SJSA1 (cell line): ENCODE measurements around the gene ZNF524. TPM values are rescaled to one million over a fixed set of nuclear protein-coding genes. Genes with fewer than 3 reads are reported as not detected.

Experiments
- DNase-seq, 2 experiments: peaks; one replicate each; pipeline ENCODE4 v3.0.0-alpha.2; 2015 to 2020; ENCODE audit warnings: low spot score in 2 of 2, low read depth in 1 of 2
- H3K27ac ChIP-seq: fragments of 250-450 bp; sonication (Bioruptor Pico); 2 replicates; pipeline ENCODE4 v1.5.1; 2020; ENCODE audit warnings: mild to moderate bottlenecking, moderate library complexity
- H3K27me3 ChIP-seq: fragments of 250-450 bp; sonication (Bioruptor Pico); replicated peaks from 2 replicates; pipeline ENCODE4 v1.5.1; 2020; ENCODE audit warnings: mild to moderate bottlenecking, moderate library complexity
- H3K36me3 ChIP-seq: fragments of 250-450 bp; sonication (Bioruptor Pico); 2 replicates; pipeline ENCODE4 v1.5.1; 2020; ENCODE audit warnings: mild to moderate bottlenecking
- H3K4me1 ChIP-seq: fragments of 250-450 bp; sonication (Bioruptor Pico); replicated peaks from 2 replicates; pipeline ENCODE4 v1.6.1; 2021; ENCODE audit warnings: mild to moderate bottlenecking
- H3K4me3 ChIP-seq: fragments of 250-450 bp; sonication (Bioruptor Pico); 2 replicates; pipeline ENCODE4 v1.5.1; 2020; ENCODE audit warnings: mild to moderate bottlenecking
- H3K9me3 ChIP-seq: fragments of 250-450 bp; sonication (Bioruptor Pico); replicated peaks from 2 replicates; pipeline ENCODE4 v1.5.1; 2020; ENCODE audit warnings: mild to moderate bottlenecking
- total RNA-seq: library from RNA; depleted of rRNA; stranded (reverse); fragments of >200 nt; shearing (Covaris generic); gene quantifications from 2 replicates; pipeline ENCODE4 v1.2.3, GENCODE V29; 2014

ZNF524 gene
- total RNA-seq, 1 experiment from 2014 or later = 15.5 TPM

DNA sequence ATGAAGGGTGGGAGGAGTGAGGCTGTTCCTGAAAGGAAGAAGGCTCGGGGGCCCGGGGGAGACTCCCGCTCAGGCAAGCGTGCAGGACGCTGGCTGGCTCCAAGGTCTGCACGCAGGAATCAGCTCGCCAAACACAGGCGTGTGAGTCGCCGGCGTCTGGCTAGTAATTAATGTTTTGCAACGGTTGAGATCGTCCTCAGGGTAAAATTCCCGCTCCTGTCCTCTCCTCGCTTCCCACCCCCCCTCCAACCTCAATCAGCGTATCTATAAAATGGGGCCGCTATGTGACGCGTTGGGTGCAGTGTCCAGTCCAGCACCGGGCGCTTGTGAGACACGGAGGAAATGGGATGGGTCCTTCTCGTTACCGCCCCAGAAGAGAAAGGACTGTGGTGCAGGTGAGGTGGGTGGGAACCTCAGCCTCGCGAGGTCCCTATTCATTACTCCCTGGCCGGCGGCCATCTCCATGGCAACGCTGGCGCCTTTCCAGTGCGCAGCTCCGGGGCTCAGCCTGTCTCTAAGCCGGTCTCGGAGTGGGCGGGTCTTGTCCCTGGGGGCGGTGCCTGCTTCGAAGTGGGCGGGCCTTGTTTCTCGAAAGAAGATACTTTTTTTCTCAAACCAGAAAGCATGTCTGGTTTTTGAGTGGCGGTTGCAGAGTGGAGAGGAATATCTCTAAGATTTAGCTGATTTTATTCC lies 13.0 kb upstream of the ZNF524 start:
- no peak overlapping the region for H3K27ac ChIP-seq
- DNase-seq = peak; percentile 73 to 93
- H3K36me3 ChIP-seq = 0 out of 2 replicates have a peak, but pooled peaks cover under 1% of the 10 kb centered on the region
- 0 out of 2 replicates have a peak overlapping the region, but pooled peaks have one; percentile 3 for H3K4me3 ChIP-seq
- H3K4me1 ChIP-seq = peaks cover 26% of the 10 kb centered on the region
- no peaks in the 10 kb centered on the region for H3K9me3 ChIP-seq
- H3K27me3 ChIP-seq = no peaks in the 10 kb centered on the region

DNA sequence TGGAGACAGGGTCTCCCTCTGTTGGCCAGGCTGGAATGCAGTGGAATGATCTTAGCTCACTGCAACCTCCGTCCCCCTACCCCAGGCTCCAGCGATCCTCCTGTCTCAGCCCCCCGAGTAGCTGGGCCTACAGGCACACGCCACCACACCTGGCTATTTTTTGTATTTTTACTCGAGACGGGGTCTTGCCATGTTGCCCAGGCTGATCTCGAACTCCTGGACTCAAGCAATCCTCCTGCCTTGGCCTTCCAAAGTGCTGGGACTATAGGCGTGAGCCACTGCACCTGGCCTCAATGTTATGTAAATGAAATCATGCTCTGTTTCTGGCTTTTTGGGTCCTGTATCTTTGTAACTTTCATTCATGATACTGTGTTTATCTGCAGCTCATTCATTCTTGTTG lies 11.3 kb upstream of the ZNF524 start:
- Histone ChIP-seq H3K27ac (no peak overlapping the region), H3K4me1 (peaks cover 26% of the 10 kb centered on the region), H3K9me3 (no peaks in the 10 kb centered on the region), H3K4me3 (no peak overlapping the region), H3K36me3 (peaks cover 11% of the 10 kb centered on the region; the same call in 1 of the 2 replicates), H3K27me3 (no peaks in the 10 kb centered on the region)
- DNase-seq = no peak

DNA sequence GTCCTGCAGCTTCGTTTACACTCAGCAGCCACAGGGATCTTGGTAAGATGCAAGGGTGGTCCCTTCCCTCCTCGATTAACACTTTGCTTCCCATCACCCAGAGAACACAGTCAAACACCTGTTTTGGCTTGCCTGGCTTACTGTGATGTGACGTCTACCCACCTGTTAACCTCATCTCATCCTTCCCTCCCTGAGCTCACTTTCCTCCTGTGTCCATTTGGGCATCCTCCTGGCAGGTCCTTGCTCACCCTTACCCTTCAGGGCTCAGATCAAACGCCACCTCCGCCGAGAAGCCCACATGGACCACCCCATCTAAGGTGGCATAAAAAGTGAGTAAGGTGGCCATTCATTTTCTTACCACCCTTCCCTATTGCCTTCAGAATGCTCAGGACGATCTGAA lies 10.0 kb upstream of the ZNF524 start:
- Histone ChIP-seq H3K27me3 (no peaks in the 10 kb centered on the region), H3K4me3 (no peak overlapping the region), H3K36me3 (peaks cover 16% of the 10 kb centered on the region), H3K4me1 (peaks cover 23% of the 10 kb centered on the region), H3K9me3 (no peaks in the 10 kb centered on the region), H3K27ac (no peak overlapping the region)
- DNase-seq = no peak

DNA sequence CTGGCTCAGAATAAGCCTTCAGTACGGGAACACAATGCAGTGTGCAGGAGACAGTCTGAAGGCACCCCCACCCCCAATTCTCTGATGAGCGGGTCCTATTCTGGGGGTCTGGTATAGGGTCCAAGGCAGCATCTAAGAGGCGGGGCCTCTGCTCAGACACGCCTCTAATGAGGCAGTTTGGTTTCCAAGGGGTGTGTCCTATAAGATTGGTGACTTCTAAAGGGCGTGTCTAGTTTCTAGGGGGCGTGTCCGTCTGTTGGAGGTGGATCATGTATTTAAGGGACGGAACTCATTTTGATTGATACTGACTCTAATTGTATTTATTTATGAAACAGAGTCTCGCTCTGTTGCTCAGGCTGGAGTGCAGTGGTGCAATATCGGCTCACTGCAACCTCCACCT lies 9.5 kb upstream of the ZNF524 start:
- H3K9me3 ChIP-seq = no peaks in the 10 kb centered on the region
- no peak overlapping the region for H3K27ac ChIP-seq
- peaks cover 18% of the 10 kb centered on the region for H3K4me1 ChIP-seq
- DNase-seq = no peak
- no peak overlapping the region for H3K4me3 ChIP-seq
- peaks cover 21% of the 10 kb centered on the region for H3K36me3 ChIP-seq
- no peaks in the 10 kb centered on the region for H3K27me3 ChIP-seq

DNA sequence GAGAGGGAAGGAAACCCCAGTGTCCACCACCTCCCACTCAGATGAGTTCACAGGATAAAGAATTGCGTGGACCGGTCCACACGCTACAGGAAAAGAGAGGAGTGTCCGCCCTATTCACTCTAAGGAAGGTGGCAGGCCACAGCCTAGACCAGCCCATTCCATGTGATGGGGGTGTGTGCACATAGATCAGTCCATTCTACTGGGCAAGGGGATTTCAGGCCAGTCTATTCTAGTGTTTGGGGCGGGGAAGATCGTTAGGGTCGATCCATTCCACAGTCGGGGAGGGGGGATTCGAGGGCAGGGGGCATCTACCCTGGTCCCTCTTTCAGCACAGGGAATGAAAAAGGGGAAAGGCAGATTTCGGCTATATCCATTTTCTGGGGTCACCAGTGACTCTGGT lies 8.5 kb upstream of the ZNF524 start:
- Histone ChIP-seq H3K27me3 (no peaks in the 10 kb centered on the region), H3K9me3 (no peaks in the 10 kb centered on the region), H3K4me3 (no peak overlapping the region), H3K27ac (no peak overlapping the region), H3K4me1 (peaks cover 9% of the 10 kb centered on the region), H3K36me3 (peaks cover 31% of the 10 kb centered on the region)
- DNase-seq = no peak

DNA sequence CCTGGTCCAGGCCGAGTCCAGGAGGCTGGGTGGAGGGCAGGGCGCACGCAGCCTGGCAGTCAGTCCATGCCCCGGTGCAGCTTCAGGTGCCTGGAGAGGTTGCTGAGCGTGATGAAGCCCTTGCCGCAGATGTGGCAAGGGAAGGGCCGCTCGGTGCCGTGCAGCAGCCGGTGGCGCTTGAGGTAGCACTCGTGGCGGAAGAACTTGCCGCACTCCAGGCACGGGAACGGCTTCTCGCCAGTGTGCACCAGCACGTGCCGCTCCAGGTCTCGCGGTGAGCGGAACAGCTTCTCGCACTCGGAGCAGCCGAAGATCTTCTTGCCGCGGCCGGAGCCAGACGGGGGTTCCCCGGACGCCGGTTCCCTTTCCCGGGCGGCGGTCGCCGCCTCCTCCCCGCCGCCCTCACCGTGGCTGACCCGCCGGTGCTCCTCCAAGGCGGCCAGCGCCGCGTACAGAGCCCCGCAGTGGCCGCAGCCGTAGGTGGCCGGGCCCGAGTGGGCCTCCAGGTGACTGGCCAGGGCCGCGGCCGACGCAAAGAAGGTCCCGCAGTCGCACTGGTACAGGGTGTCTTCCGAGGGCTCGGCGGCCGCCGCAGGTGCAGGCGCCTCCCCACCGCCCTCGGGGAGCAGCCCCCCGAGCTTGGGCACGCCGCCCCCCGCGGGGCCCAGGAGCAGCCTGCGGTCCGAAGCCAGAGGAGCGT lies 7.5 kb upstream of the ZNF524 start:
- DNase-seq = no peak
- Histone ChIP-seq H3K9me3 (no peaks in the 10 kb centered on the region), H3K4me1 (no peaks in the 10 kb centered on the region), H3K36me3 (peaks cover 41% of the 10 kb centered on the region), H3K4me3 (no peak overlapping the region), H3K27ac (no peak overlapping the region), H3K27me3 (no peaks in the 10 kb centered on the region)

DNA sequence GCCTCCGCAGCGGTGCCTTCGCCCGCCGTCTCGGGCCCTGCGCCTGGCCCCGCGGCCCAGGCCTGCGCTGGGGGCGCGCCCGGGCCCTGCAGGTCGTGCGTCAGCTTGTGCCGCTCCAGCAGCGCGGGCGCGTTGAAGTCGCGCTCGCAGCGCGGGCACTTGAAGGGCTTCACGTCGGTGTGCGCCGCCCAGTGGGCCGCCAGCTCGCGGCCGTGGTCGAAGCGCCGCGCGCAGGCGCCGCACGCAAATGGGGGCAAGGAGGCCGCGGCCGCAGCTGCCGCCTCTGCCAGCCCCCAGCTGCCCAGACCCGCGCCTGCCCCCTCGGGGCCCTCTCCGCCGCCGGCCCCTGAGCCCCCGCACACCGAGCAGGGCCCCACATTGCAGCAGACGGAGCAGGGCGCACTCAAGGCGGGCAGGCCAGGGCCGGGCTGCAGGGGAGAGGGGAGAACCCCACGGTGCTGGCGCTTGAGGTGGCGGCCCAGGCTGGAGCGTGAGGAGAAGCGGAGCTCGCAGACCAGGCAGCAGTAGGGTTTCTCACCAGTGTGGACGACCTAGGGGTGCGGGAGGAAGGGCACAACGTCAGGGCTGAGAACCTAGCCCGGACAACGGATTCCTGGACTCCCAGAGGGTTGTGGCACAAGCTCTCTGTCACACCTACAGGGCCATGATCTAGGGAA lies 6.9 kb upstream of the ZNF524 start:
- no peaks in the 10 kb centered on the region for H3K4me1 ChIP-seq
- no peak overlapping the region for H3K27ac ChIP-seq
- H3K4me3 ChIP-seq = no peak overlapping the region
- H3K27me3 ChIP-seq = no peaks in the 10 kb centered on the region
- DNase-seq = no peak
- no peaks in the 10 kb centered on the region for H3K9me3 ChIP-seq
- peaks cover 48% of the 10 kb centered on the region for H3K36me3 ChIP-seq

DNA sequence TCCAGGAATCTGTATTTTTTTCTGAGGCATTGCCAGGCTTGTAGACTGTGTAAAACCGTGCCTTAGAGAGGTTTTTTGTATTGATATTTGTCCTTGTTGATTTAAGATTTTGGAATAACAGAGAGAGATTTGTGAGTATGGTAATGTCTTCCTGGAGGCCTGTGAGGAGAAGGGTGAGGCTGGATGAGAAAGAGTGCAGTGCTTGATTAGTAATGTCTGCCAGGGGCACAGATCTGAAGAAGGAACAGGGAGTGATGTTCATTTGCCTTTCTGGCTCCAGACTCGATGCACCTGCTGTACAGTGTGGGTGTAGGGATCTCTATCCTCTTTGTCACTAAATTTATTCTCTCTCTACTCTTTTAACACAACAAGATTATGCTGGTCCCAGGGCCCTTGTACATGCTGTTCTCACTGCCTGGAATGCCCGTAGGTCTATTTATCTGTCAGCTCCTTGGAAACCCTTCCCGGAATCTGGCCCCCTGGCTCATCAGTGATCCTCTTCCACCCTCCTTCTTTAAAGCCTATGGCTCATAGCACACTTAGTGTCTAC lies 5.0 kb upstream of the ZNF524 start:
- H3K27me3 ChIP-seq = no peaks in the 10 kb centered on the region
- peaks cover 50% of the 10 kb centered on the region for H3K36me3 ChIP-seq
- H3K4me3 ChIP-seq = no peak overlapping the region
- no peak overlapping the region for H3K27ac ChIP-seq
- no peaks in the 10 kb centered on the region for H3K9me3 ChIP-seq
- no peaks in the 10 kb centered on the region for H3K4me1 ChIP-seq
- DNase-seq = no peak

DNA sequence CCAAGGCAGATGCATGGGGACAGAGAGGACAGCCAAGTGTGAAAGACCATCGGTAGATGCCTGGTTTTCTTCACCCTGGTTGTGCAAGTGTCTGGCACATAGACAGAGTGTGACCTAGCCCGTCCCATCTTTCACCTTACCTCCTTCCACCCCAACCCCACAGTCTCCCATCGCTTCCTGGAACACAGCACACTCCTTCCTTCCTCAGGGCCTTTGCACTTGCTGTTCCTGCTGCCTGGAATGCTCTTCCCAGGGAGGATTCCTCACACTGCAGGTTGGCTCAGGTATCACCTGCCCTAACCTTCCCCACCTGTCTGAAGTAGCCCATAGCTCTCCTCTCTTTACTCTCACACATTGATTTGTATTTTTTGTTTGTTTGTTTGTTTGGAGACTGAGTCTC lies 3.8 kb upstream of the ZNF524 start:
- H3K36me3 ChIP-seq = peaks cover 50% of the 10 kb centered on the region
- H3K27ac ChIP-seq = no peak overlapping the region
- H3K27me3 ChIP-seq = no peaks in the 10 kb centered on the region
- no peaks in the 10 kb centered on the region for H3K9me3 ChIP-seq
- no peak for DNase-seq
- H3K4me3 ChIP-seq = no peak overlapping the region
- peaks cover 5% of the 10 kb centered on the region for H3K4me1 ChIP-seq

DNA sequence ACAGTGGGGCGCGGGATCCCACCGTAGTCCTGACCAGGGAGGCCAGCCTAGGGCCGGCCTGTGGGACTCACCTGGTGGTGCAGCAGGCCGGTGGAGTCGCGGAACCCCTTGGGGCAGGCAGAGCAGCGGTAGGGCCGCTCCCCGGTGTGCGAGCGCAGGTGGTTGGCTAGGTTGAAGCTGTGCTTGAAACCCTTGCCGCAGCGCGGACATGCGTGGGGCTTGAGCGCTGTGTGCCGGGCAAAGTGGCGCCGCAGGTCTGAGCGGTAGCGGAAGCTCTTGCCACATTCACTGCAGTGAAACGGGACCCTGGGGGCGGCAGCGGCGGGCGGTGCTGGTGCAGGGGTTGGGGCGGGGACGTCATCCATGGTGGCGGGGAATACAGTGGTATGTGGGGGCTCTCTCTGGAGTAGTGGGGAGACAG lies 2.6 kb upstream of the ZNF524 start:
- Histone ChIP-seq H3K27me3 (no peaks in the 10 kb centered on the region), H3K27ac (no peak overlapping the region), H3K36me3 (peaks cover 45% of the 10 kb centered on the region), H3K4me1 (peaks cover 5% of the 10 kb centered on the region), H3K4me3 (no peak overlapping the region), H3K9me3 (no peaks in the 10 kb centered on the region)
- no peak for DNase-seq

DNA sequence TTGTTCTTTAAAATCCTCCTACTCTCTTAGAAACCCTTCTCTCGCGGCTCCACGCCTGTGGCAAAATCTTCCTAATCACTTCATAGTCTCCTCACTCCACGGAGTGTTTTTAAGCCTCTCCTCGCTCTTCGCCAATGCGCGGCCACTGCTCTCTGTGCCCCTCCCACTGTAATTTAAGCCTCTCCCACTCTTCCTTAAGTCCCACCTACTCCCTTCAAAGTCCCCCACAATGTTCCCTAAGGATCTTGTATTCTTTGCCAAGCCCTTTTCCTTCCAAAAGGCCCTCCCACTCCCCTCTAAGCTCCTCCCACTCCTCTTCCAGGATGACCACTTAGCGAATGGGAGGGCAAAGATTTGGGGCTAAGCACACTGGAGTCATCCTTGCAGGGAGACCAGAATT lies 2.1 kb upstream of the ZNF524 start:
- no peaks in the 10 kb centered on the region for H3K9me3 ChIP-seq
- no peak overlapping the region for H3K27ac ChIP-seq
- H3K4me1 ChIP-seq = peaks cover 5% of the 10 kb centered on the region
- H3K36me3 ChIP-seq = peaks cover 43% of the 10 kb centered on the region
- H3K4me3 ChIP-seq = no peak overlapping the region
- no peak for DNase-seq
- H3K27me3 ChIP-seq = no peaks in the 10 kb centered on the region

DNA sequence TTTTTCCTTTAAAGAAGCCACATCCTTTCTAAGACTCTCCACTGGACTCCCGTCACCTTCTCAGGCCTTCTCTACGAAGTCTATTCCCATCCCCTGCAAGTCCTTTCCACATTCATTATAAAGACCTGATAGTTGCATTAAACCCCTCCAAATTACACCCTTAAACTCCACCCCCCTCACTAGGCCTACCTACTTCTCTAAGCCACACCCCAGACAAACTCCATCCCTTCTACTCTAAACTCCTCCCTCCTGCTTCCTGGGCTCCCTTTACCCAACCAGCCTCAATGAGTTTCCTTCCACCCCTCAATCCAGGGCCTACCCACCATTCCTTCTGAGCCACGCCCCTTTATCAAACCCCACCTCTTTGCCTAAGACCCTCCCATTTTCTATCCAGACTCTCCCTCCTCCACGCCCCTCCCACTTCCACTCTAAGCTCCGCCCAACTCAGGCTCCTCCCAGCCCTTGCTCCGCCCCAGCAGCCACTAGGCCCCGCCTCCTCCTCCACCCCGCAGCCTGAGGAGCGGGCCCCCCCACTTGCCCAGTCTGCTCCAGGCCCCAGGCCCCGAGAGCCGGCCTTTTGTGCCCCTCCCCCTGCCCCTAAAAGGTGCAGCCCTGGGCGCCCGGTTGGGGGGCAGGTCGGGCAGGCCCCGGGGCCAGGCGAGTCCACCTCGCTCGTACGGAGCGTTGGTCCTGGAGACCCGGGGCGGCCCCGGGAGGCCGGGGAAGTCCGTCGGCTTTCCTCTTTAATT lies 1.2 kb upstream of the ZNF524 start:
- no peaks in the 10 kb centered on the region for H3K27me3 ChIP-seq
- peak; percentile 96 to 99 for DNase-seq
- H3K4me1 ChIP-seq = peaks cover 5% of the 10 kb centered on the region
- peak overlapping the region; percentile 64 for H3K4me3 ChIP-seq
- no peaks in the 10 kb centered on the region for H3K9me3 ChIP-seq
- peaks cover 39% of the 10 kb centered on the region for H3K36me3 ChIP-seq
- peak overlapping the region; percentile 93 for H3K27ac ChIP-seq

DNA sequence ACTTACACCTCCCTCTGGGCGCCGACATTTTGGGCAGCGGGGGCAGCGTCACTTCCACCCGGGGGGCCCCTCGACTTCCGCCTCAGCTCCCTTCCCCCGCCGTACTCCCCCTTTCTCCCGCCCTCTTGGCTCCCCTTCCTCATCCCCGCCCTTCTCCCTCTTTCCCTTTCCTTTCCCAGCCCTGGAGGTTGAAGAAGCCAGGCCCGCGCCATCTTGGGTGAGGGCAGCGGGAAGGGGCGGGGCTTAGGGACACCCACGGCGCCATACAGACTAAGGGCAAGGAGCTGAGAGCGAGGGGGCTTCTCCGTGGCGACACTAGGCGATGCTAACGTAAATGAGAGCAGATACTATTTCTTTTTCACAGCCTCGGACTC lies 633 bp upstream of the ZNF524 start, which contains the start of gene FIZ1:
Gene FIZ1 (minus strand): TSS at position 50 of the 374 bp plus-strand sequence. CDS start 1,652 bp downstream, outside the sequence.
- Histone ChIP-seq H3K4me1 (peaks cover 9% of the 10 kb centered on the region), H3K36me3 (peaks cover 39% of the 10 kb centered on the region), H3K27ac (peak within 1 kb of the TSS; percentile 93), H3K4me3 (peak within 1 kb of the TSS; percentile 64), H3K9me3 (no peaks in the 10 kb centered on the region), H3K27me3 (no peaks in the 10 kb centered on the region)
- DNase-seq = peak; percentile 98 to 100
